ENCODE data around the gene PTBP3. TPM values are rescaled to one million over a fixed set of nuclear protein-coding genes. Genes with fewer than 3 reads are reported as not detected.
A peak's percentile ranks its signal among the peaks of the same experiment; 100 is the strongest.
"Not testable (repeated sequence)": the region's sequence is repeated elsewhere in the genome, so short reads cannot be mapped to it uniquely, and the experiment has no call there.

PTBP3 gene
- total and polyA plus RNA-seq, 2 of the 13 experiments (the other 11 are each of a cell fraction or from before 2014, with no cell fraction given) = 52.8 to 61.1 TPM

- TF ChIP-seq ZNF431 (CRISPR knock-in tag; IDR thresholded peaks at IDR 0.05; ENCODE audit: borderline replicate concordance, low read depth) = peak; percentile 99
- H3K27ac ChIP-seq (ENCODE audit: extremely low read length, insufficient read depth, low read length); H2AFZ ChIP-seq (ENCODE audit: low read length); H3K4me3 ChIP-seq (replicated peaks in 1 of 3; ENCODE audit: insufficient read depth in 1 of 3, low read depth in 2 of 3, low read length in 3 of 3); intact Hi-C loops (cut with micrococcal nuclease; ENCODE audit: unreplicated experiment); H3K27me3 ChIP-seq (ENCODE audit: control insufficient read depth in 1 of 2, insufficient read depth in 2 of 2, low read length in 2 of 2); H3K4me2 ChIP-seq (ENCODE audit: low read depth, low read length); DNase-seq (ENCODE audit: low spot score); FAIRE-seq; ATAC-seq; H4K20me1 ChIP-seq (ENCODE audit: insufficient read depth, low read length); H3K79me2 ChIP-seq (ENCODE audit: insufficient read depth, low read length); CTCF ChIA-PET (ENCODE audit: low intra/inter-chr PET ratio, low total read pairs); BruUV-seq (replicated peaks); H3K36me3 ChIP-seq (replicated peaks in 1 of 2; ENCODE audit: control insufficient read depth in 1 of 2, insufficient read depth in 2 of 2, low read length in 2 of 2); POLR2A ChIA-PET; H3K9ac ChIP-seq (ENCODE audit: insufficient read depth, low read depth, low read length): not testable (repeated sequence)
- in situ Hi-C loops (cut with HindIII; ENCODE audit: extremely low pct_ligation_motif_present, low pct_unique_long_range_greater_than_20kb) = loop anchor here (25.0 kb wide), 1 partner anchor 603 kb away; no protein-coding TSS in a partner anchor
- peaks cover 12% of the 10 kb centered on the region; the same call in 1 of the 2 replicates for H3K9me3 ChIP-seq (ENCODE audit: low read length)
- WGBS (ENCODE audit: low lambda C conversion rate) = 96% methylated on average over 3 of the region's 3 CpGs
- H3K4me1 ChIP-seq (ENCODE audit: insufficient read depth, low read length) = peaks cover 10% of the 10 kb centered on the region
Observed at GRCh38 chr9:112365257-112365656, 31.8 kb upstream of the PTBP3 start.

- no peak overlapping the region for H3K4me2 ChIP-seq (ENCODE audit: low read depth, low read length)
- H3K79me2 ChIP-seq (ENCODE audit: insufficient read depth, low read length) = no peaks in the 10 kb centered on the region
- DNase-seq (ENCODE audit: low spot score) (no peak), FAIRE-seq (no peak), ATAC-seq (no peak)
- no peak overlapping the region for H2AFZ ChIP-seq (ENCODE audit: low read length)
- H3K9ac ChIP-seq (ENCODE audit: insufficient read depth, low read depth, low read length) = no peak overlapping the region
- H3K9me3 ChIP-seq (ENCODE audit: low read length) = peaks cover 7% of the 10 kb centered on the region; the same call in 1 of the 2 replicates
- no peak overlapping the region for H3K27ac ChIP-seq (ENCODE audit: extremely low read length, insufficient read depth, low read length)
- in situ Hi-C loops (cut with HindIII; ENCODE audit: extremely low pct_ligation_motif_present, low pct_unique_long_range_greater_than_20kb) (loop anchor here (25.0 kb wide), 1 partner anchor 602 kb away; no protein-coding TSS in a partner anchor), intact Hi-C loops (cut with micrococcal nuclease; ENCODE audit: unreplicated experiment) (no loop called here)
- no peaks in the 10 kb centered on the region; a peak in 1 of 5 replicates for H3K36me3 ChIP-seq (replicated peaks in 1 of 2; ENCODE audit: control insufficient read depth in 1 of 2, insufficient read depth in 2 of 2, low read length in 2 of 2)
- no peaks in the 10 kb centered on the region for H3K27me3 ChIP-seq (ENCODE audit: control insufficient read depth in 1 of 2, insufficient read depth in 2 of 2, low read length in 2 of 2)
- POLR2A ChIA-PET = no interaction called here
- no TSS peak for BruUV-seq (replicated peaks)
- no peaks in the 10 kb centered on the region for H4K20me1 ChIP-seq (ENCODE audit: insufficient read depth, low read length)
- CTCF ChIA-PET (ENCODE audit: low intra/inter-chr PET ratio, low total read pairs) = no interaction called here
- peaks cover 10% of the 10 kb centered on the region for H3K4me1 ChIP-seq (ENCODE audit: insufficient read depth, low read length)
- 100% methylated on average over 3 of the region's 3 CpGs for WGBS (ENCODE audit: low lambda C conversion rate)
- no peak overlapping the region for H3K4me3 ChIP-seq (replicated peaks in 1 of 3; ENCODE audit: insufficient read depth in 1 of 3, low read depth in 2 of 3, low read length in 3 of 3)
- TF ChIP-seq NBN (conservative IDR thresholded peaks at IDR 0.05) (no peak), KLF11 (CRISPR knock-in tag; IDR thresholded peaks at IDR 0.05) (no peak), ZNF280D (CRISPR knock-in tag; IDR thresholded peaks at IDR 0.05) (no peak), ZNF10 (CRISPR knock-in tag; IDR thresholded peaks at IDR 0.05; ENCODE audit: borderline replicate concordance, low read depth) (no peak), NCOA2 (CRISPR knock-in tag; IDR thresholded peaks at IDR 0.05) (no peak), RXRA (CRISPR knock-in tag; IDR thresholded peaks at IDR 0.05) (no peak), E2F1 (CRISPR knock-in tag; IDR thresholded peaks at IDR 0.05) (no peak)
Observed at GRCh38 chr9:112364761-112365160, 31.3 kb upstream of the PTBP3 start.
